ENCODE results near the gene LAMA5.

DNA sequence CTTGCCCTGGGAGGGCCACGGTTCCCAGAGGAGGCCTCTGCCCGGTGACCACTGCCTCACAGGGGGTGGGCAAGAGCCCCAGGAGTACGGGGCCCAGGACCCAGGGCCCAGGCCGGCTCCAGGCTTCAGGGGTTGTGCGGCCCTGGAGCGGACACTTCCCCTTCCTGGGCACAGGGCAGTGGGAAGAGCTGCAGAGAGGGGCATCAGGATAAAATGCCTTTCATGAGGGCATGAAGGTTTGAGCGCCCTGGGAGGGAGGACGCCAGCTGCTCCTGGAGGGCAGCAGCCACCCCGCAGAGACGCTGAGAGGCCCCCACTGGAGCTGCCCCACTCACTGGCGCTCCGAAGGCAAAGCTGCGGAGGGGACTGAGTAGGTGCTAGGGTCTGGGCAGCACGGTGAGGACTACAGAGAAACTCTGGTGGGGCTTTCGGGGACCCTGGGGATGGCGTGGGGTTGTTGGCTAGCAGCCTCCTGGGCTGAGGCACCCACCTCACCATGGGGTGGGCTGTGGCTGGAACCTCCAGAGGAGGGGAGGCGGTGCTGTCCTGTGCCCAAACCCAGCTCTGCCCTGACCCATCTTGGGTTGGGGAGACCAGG lies 10.4 kb downstream of the LAMA5 start:
- TF ChIP-seq, protein P1, sequence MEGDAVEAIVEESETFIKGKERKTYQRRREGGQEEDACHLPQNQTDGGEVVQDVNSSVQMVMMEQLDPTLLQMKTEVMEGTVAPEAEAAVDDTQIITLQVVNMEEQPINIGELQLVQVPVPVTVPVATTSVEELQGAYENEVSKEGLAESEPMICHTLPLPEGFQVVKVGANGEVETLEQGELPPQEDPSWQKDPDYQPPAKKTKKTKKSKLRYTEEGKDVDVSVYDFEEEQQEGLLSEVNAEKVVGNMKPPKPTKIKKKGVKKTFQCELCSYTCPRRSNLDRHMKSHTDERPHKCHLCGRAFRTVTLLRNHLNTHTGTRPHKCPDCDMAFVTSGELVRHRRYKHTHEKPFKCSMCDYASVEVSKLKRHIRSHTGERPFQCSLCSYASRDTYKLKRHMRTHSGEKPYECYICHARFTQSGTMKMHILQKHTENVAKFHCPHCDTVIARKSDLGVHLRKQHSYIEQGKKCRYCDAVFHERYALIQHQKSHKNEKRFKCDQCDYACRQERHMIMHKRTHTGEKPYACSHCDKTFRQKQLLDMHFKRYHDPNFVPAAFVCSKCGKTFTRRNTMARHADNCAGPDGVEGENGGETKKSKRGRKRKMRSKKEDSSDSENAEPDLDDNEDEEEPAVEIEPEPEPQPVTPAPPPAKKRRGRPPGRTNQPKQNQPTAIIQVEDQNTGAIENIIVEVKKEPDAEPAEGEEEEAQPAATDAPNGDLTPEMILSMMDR (IDR thresholded peaks at IDR 0.05), result no peak
- no peak for TF ChIP-seq POLR2A (IDR thresholded peaks at IDR 0.05)

Data from lower leg skin (tissue), 3 donors.